ENCODE results near the gene MPP2.
"Not testable (repeated sequence)": the region's sequence is repeated elsewhere in the genome, so short reads cannot be mapped to it uniquely, and the experiment has no call there.

The MPP2 gene

GRCh38 chr17:43877451-43878155 lies 29.7 kb downstream of the MPP2 start:
- DNase-seq (ENCODE audit: low read depth in 2 of 2): no peak

DNA sequence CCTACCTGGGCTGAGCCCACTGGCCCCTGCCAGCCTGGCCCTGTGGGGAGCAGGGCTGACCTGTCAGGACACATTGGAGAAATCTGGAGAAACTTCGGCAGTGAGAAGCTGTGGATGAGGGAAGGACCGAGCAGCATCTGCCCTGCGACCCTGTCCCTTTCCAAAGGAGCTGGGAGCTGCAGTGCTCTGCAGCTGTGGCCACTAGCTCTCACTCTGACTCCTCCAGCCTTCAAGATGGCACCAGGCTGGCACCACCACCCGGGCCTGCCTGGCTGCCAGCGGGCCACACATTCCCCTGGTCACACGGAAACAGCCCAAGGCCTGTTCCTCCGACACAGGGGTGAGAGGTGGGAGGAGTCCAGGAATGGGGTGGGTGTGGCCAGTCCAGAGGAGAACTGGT lies 30.3 kb downstream of the MPP2 start:
- DNase-seq (ENCODE audit: low read depth in 2 of 2): no peak

DNA sequence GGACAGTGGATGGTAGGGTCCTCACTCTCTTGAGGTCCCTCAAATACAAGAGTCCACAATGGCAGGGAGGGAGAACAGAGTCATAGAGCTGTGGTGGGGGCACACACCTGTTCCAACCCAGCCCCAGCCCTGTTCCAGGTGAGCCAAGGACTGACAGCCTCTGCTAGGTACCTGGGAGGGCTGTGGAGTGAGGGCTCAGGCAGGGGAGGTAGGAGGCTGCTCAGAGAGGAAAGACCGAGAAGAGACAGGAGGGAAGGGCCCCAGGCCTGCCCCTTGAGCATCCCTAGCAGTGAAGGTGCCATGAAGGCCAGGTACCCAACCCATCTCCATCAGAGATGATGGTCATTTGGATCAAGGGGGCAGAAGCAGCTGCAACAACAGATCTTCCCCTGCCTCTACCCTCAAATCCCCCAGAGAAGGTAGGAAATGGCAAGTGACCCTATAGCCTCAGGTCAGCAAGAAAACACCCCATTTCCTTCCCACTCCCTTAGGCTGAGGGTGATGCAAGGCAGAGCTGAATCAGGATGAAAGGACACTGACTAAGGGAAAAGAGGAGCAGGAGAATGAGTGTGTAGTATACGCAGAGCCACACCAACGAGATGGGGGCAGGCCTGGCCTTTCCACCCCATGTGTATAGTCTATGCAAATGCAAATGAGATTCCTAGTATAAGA lies 31.7 kb downstream of the MPP2 start:
- DNase-seq (ENCODE audit: low read depth in 2 of 2): no peak

DNA sequence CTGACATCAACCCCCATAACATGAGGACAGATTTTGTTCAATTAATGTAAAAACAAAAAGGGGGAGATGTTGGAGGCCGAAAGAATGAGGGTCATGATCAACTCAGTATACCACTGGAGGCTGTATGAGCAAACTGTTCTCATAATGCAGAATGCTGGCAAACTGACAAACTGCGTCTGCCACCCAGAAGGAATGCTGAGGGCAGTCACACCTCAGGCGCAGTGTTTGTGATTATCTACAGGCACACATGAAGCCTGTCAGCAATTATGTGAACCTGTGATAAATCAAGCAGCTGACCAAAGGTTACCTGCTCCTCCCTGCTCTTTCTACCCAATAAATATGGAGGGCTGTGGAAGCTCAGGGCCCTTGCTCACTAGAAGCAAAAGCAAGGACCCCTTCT lies 33.0 kb downstream of the MPP2 start:
- DNase-seq (ENCODE audit: low read depth in 2 of 2): no peak

GRCh38 chr17:43873815-43874214 lies 33.5 kb downstream of the MPP2 start:
- no peak for DNase-seq (ENCODE audit: low read depth in 2 of 2)

DNA sequence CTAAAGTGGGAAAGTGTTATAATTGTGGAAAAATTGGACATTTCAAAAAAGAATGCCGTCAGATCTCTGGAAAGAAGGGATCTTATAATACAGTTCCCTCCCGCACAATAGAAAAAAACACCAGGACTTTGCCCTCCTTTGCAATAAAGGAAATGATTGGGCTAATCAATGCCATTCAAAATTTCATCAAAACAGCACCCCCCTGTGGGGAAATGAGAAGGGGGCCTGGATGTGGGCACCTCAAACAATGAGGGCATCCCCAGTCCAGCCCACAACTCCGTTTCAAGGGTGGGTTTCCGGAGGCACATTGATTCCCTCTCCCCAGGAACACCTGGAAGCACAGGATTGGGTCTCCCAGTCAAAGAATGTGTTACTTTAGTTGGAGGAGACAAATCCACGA lies 34.2 kb downstream of the MPP2 start:
- DNase-seq (ENCODE audit: low read depth in 2 of 2): no peak

- DNase-seq (ENCODE audit: low read depth in 2 of 2): no peak
Measured at GRCh38 chr17:43871946-43872690, 35.2 kb downstream of the MPP2 start.

- DNase-seq (ENCODE audit: low read depth in 2 of 2): not testable (repeated sequence)
Measured at GRCh38 chr17:43869031-43869430, 38.3 kb downstream of the MPP2 start.

GRCh38 chr17:43868226-43868994 lies 38.9 kb downstream of the MPP2 start:
- DNase-seq (ENCODE audit: low read depth in 2 of 2): no peak

DNA sequence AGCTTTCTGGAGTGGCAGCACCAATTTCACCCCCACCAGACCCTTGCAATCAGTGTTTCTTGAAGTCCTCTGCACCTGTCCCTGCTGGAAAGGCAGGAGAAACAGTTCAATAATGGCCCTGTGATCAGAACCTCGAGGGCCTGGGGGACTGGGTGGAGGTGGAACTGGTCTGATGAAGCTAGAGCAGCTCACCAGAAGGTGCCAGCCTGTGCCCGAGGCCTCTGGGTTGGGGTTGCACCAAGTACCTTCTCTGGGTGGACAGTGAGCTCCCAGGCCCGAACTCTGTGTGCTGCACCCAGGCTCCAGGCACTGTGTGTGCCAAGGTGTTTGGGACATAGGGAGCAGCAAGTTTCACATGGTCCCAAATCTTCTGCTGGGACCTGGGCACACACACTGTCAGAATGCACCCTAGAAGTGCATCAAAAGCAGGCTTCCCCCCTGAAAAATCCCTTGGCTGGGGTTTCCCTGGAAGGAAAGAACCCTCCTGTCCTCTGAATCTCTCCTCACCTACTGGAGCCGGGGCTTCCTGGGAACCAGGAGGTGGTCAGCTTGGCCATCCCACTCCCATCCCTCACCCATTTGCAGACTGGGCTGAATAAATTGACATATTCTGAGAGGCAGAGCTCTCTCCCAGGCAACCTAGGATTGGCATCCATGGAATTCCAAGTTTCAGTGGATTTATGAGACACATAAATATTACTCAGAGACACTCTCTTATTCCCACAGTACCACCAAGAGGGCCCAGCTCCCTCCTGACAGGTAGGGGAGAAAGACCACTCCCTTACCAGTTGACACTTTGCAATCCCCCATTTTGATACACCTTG lies 43.0 kb downstream of the MPP2 start:
- no peak for DNase-seq (ENCODE audit: low read depth in 2 of 2)

- no peak for DNase-seq (ENCODE audit: low read depth in 2 of 2)
Measured at GRCh38 chr17:43861960-43862359, 45.4 kb downstream of the MPP2 start.

DNA sequence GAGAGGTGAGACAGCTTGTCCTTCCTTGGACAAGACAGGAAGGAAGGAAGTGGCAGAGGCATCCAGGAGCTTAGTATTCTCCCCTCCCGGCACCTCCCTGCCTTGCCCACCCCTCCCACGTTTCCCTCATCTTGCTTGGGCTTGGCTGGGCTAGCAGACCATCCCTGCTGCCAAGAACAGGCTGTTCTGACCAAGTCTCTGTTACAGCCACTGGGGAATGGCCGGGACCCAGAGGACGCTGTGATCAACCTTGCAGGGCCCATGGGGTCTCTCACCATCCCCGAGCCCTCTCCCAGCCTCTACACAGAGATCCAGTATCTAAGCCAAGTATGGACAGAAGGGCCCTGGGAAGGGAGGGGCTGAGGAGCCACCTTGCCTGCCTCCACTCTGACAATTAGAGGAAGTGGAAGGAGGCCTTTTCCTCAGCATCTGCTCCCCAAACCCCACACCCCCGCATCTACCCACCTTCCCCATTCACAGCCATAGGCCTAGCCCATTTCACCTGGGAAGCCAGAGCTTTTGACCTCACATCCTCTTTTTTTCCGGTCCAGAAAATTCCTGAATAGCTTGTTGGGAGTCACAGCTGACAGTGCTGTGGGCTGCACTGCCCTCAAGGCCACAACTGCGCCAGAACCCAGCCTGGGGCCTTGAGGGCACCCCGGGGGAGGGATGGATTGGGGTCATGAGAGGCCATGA lies 46.3 kb downstream of the MPP2 start:
- no peak for DNase-seq (ENCODE audit: low read depth in 2 of 2)

- no peak for DNase-seq (ENCODE audit: low read depth in 2 of 2)
Measured at GRCh38 chr17:43860077-43860725, 47.1 kb downstream of the MPP2 start.

- no peak for DNase-seq (ENCODE audit: low read depth in 2 of 2)
Measured at GRCh38 chr17:43857957-43858600, 49.3 kb downstream of the MPP2 start.

DNA sequence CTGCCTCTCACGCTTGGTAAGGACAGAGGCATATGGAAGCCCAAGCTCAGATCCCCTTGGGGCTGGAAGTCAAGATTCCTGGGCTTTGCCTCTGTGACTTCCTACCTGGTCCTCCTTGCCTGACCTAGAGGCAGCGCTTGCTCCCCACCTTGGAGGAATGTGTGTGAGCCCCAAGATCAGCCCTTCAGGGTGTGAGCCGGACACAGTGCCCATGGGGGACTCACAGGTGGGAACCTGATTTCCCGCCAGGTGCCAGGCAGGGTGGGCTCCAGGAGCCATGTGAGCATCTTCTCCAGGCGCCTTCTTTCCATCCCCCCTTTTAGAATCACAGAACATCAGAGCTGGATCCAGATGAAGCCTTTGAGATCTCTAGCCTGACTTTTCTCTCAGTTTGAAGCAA lies 50.2 kb downstream of the MPP2 start:
- DNase-seq (ENCODE audit: low read depth in 2 of 2): no peak

GRCh38 chr17:43856141-43856540 lies 51.2 kb downstream of the MPP2 start:
- DNase-seq (ENCODE audit: low read depth in 2 of 2): no peak

DNA sequence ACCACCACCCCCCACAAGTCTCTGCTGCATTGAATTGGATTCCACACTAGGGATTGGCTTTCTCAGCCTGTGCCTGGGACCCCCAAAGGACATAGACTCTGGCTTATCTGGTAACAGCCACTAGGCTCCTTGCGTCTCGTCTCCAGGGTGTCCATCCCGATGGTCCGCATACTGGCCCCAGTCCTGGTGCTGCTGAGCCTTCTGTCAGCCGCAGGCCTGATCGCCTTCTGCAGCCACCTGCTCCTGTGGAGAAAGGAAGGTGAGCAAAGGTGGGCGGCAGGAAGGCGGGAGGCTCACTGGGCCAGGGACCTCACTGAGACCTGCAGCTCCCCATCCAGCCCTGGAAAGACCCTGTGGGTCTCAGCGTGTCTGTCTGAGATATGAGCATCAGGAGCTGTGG lies 52.3 kb downstream of the MPP2 start:
- DNase-seq (ENCODE audit: low read depth in 2 of 2): no peak

DNA sequence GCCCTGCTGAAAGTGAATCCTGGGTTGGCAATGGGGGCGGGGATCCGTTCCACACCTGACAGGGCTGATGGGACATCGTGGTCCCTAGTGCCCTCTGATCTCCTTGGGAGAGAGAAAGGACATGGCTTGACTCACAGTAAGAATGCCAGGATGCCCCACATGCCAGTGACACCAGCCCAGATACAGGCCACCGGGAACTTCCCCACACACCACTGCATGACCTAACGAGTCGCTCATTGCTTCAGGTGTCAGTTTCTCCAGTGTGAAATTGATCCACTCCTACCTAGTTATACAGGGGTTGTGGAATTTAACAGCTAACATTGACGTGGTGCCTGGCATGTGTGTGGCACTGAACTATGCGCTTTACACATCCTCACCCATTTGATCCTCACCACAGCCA lies 52.8 kb downstream of the MPP2 start:
- no peak for DNase-seq (ENCODE audit: low read depth in 2 of 2)

GRCh38 chr17:43853546-43853945 lies 53.8 kb downstream of the MPP2 start:
- no peak for DNase-seq (ENCODE audit: low read depth in 2 of 2)

GRCh38 chr17:43852571-43852970 lies 54.8 kb downstream of the MPP2 start:
- DNase-seq (ENCODE audit: low read depth in 2 of 2): no peak
